Measurements from ENCODE around the gene CD1C. TPM values are rescaled to one million over a fixed set of nuclear protein-coding genes. Genes with fewer than 3 reads are reported as not detected.

The CD1C gene
- total RNA-seq, 1 donor from 2014 or later, result 0.41 TPM

- Histone ChIP-seq H3K9me3 (replicated peaks) (peaks cover 30% of the 10 kb centered on the region), H3K36me3 (no peaks in the 10 kb centered on the region), H3K27ac (replicated peaks) (no peak overlapping the region), H3K4me1 (no peaks in the 10 kb centered on the region), H3K27me3 (ENCODE audit: low read depth) (no peaks in the 10 kb centered on the region), H3K4me3 (no peak overlapping the region)
- TF ChIP-seq CTCF (IDR thresholded peaks at IDR 0.05; ENCODE audit: borderline replicate concordance), result no peak
- DNase-seq, result no peak
- intact Hi-C loops (cut with micrococcal nuclease), result no loop called here
These were observed 6.1 kb downstream of the CD1C start for GRCh38 chr1:158295791-158296190.

- H3K9me3 ChIP-seq (replicated peaks), result peaks cover 71% of the 10 kb centered on the region
- intact Hi-C loops (cut with micrococcal nuclease), result no loop called here
- no peak for TF ChIP-seq CTCF (IDR thresholded peaks at IDR 0.05; ENCODE audit: borderline replicate concordance)
These were observed 20.9 kb downstream of the CD1C start for GRCh38 chr1:158310623-158311022.

GRCh38 chr1:158311066-158311465 lies 21.3 kb downstream of the CD1C start:
- DNase-seq, result no peak
- Histone ChIP-seq H3K4me3 (no peak overlapping the region), H3K27ac (replicated peaks) (no peak overlapping the region), H3K9me3 (replicated peaks) (peaks cover 73% of the 10 kb centered on the region), H3K36me3 (no peaks in the 10 kb centered on the region), H3K4me1 (no peaks in the 10 kb centered on the region), H3K27me3 (ENCODE audit: low read depth) (no peaks in the 10 kb centered on the region)
- TF ChIP-seq CTCF (IDR thresholded peaks at IDR 0.05; ENCODE audit: borderline replicate concordance), result no peak
- intact Hi-C loops (cut with micrococcal nuclease), result no loop called here

More at GRCh38 chr1:158310623-158311022, 20.9 kb downstream of the CD1C start:
- no peaks in the 10 kb centered on the region for H3K4me1 ChIP-seq
- H3K36me3 ChIP-seq, result no peaks in the 10 kb centered on the region
- no peaks in the 10 kb centered on the region for H3K27me3 ChIP-seq (ENCODE audit: low read depth)
- no peak overlapping the region for H3K27ac ChIP-seq (replicated peaks)
- no peak overlapping the region for H3K4me3 ChIP-seq
- no peak for DNase-seq

- H3K27ac ChIP-seq (replicated peaks), result no peak overlapping the region
- H3K4me1 ChIP-seq, result no peaks in the 10 kb centered on the region
- TF ChIP-seq CTCF (IDR thresholded peaks at IDR 0.05; ENCODE audit: borderline replicate concordance), result no peak
- no peaks in the 10 kb centered on the region for H3K36me3 ChIP-seq
- no peak for DNase-seq
- no peaks in the 10 kb centered on the region for H3K27me3 ChIP-seq (ENCODE audit: low read depth)
- H3K9me3 ChIP-seq (replicated peaks), result peaks cover 11% of the 10 kb centered on the region
- intact Hi-C loops (cut with micrococcal nuclease), result no loop called here
- no peak overlapping the region for H3K4me3 ChIP-seq
These were observed 34.1 kb downstream of the CD1C start for GRCh38 chr1:158323866-158324265.

- H3K4me1 ChIP-seq, result no peaks in the 10 kb centered on the region
- no peak for TF ChIP-seq CTCF (IDR thresholded peaks at IDR 0.05; ENCODE audit: borderline replicate concordance)
- H3K9me3 ChIP-seq (replicated peaks), result peaks cover 11% of the 10 kb centered on the region
- H3K27ac ChIP-seq (replicated peaks), result no peak overlapping the region
- intact Hi-C loops (cut with micrococcal nuclease), result no loop called here
- DNase-seq, result no peak
- no peaks in the 10 kb centered on the region for H3K36me3 ChIP-seq
- H3K27me3 ChIP-seq (ENCODE audit: low read depth), result no peaks in the 10 kb centered on the region
- H3K4me3 ChIP-seq, result no peak overlapping the region
These were observed 34.7 kb downstream of the CD1C start for GRCh38 chr1:158324395-158324794.

- H3K27me3 ChIP-seq (ENCODE audit: low read depth), result peaks cover 6% of the 10 kb centered on the region
- no peak for DNase-seq
- intact Hi-C loops (cut with micrococcal nuclease), result no loop called here
These were observed 37.8 kb downstream of the CD1C start for GRCh38 chr1:158327481-158327880.

More at GRCh38 chr1:158327481-158327880, 37.8 kb downstream of the CD1C start:
- no peak for TF ChIP-seq CTCF (IDR thresholded peaks at IDR 0.05; ENCODE audit: borderline replicate concordance)
- H3K27ac ChIP-seq (replicated peaks), result no peak overlapping the region
- H3K4me1 ChIP-seq, result no peaks in the 10 kb centered on the region
- no peaks in the 10 kb centered on the region for H3K36me3 ChIP-seq
- peaks cover 4% of the 10 kb centered on the region for H3K9me3 ChIP-seq (replicated peaks)
- no peak overlapping the region for H3K4me3 ChIP-seq

All from left ventricle myocardium inferior (tissue), 1 donor.